ENCODE measurements around the gene HENMT1. TPM values are rescaled to one million over a fixed set of nuclear protein-coding genes. Genes with fewer than 3 reads are reported as not detected.

The HENMT1 gene
- total RNA-seq, 1 experiment from 2014 or later: 11.0 TPM

DNA sequence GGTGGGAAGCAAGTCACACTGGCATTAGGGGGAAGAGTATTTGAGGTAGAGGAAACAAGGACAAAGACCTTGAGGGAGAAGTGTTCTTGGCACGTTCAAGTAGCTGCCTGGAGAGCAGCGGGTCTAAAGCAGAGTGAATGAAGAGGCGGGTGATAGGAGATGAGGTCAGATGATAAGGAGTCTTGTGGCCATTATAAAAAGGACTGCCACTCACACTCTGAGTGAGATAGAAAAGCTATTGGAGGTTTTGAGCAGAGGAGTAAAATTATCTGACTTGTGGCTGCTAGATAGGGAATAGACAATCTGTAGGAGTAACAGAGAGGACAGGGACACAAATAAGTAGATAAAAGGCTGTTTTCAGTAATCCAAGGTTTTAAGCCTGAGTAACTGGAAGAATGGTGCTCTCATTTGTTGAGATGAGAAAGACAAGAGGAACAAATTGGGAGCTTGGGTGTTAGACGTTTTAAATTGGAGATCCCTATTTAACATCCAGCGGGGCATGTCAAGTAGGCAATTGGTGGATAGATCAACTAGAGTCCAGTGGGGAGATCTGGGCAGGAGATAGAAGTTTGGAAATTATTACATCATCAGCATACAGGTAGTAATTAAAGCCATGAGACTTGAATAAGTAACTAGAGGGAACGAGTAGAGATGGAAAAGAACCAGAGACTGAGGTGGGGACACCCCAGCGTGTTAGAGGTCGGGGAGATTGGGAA, 43.7 kb downstream of the HENMT1 start:
- no peak overlapping the region for H3K27ac ChIP-seq (ENCODE audit: low read depth, low read length, poor library complexity, severe bottlenecking)
- no peaks in the 10 kb centered on the region for H3K4me1 ChIP-seq (ENCODE audit: insufficient read depth, low read length, poor library complexity, severe bottlenecking)
- no peak for TF ChIP-seq CTCF (conservative IDR thresholded peaks at IDR 0.05; ENCODE audit: low read depth, low read length)
- TF ChIP-seq EZH2 (IDR thresholded peaks at IDR 0.05; ENCODE audit: borderline replicate concordance, low read depth, low read length, poor library complexity, severe bottlenecking): no peak
- CTCF ChIA-PET: no interaction called here
- no TSS peak for BruUV-seq (replicated peaks)
- H3K9me3 ChIP-seq (ENCODE audit: low read depth, low read length, poor library complexity, severe bottlenecking): no peaks in the 10 kb centered on the region
- no peak overlapping the region for H3K4me3 ChIP-seq (ENCODE audit: low read depth, low read length, poor library complexity, severe bottlenecking)
- POLR2A ChIA-PET (ENCODE audit: low non-redundant PET): no interaction called here
- H3K36me3 ChIP-seq (ENCODE audit: insufficient read depth, low read length, poor library complexity, severe bottlenecking): no peaks in the 10 kb centered on the region
- DNase-seq (ENCODE audit: low spot score): no peak
- intact Hi-C loops (cut with micrococcal nuclease; ENCODE audit: unreplicated experiment): no loop called here
- H3K27me3 ChIP-seq (replicated peaks; ENCODE audit: insufficient read depth, low read depth, low read length, poor library complexity): no peaks in the 10 kb centered on the region

DNA sequence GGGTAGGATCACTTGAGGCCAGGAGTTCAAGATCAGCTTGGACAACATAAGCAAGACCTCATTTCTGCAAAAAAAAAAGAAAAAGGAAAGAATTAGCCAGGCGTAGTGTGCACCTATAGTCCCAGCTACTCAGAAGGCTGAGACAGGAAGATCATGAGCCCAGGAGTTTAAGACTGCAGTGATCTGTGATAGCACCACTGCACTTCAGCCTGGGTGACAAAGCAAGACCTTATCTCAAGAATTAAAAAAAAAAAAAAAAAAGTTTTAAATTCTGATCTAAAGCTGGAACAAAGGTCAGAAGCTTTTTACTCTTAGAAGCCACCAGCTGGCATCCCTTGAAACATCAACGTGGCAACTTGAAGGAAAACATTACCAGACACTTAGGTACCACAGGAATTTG, 45.3 kb downstream of the HENMT1 start:
- Histone ChIP-seq H3K36me3 (ENCODE audit: insufficient read depth, low read length, poor library complexity, severe bottlenecking) (no peaks in the 10 kb centered on the region), H3K27me3 (replicated peaks; ENCODE audit: insufficient read depth, low read depth, low read length, poor library complexity) (no peaks in the 10 kb centered on the region), H3K9me3 (ENCODE audit: low read depth, low read length, poor library complexity, severe bottlenecking) (no peaks in the 10 kb centered on the region), H3K4me3 (ENCODE audit: low read depth, low read length, poor library complexity, severe bottlenecking) (no peak overlapping the region), H3K27ac (ENCODE audit: low read depth, low read length, poor library complexity, severe bottlenecking) (no peak overlapping the region), H3K4me1 (ENCODE audit: insufficient read depth, low read length, poor library complexity, severe bottlenecking) (no peaks in the 10 kb centered on the region)
- TF ChIP-seq EZH2 (IDR thresholded peaks at IDR 0.05; ENCODE audit: borderline replicate concordance, low read depth, low read length, poor library complexity, severe bottlenecking) (no peak), CTCF (conservative IDR thresholded peaks at IDR 0.05; ENCODE audit: low read depth, low read length) (no peak)
- ChIA-PET CTCF (no interaction called here), POLR2A (ENCODE audit: low non-redundant PET) (no interaction called here)
- DNase-seq (ENCODE audit: low spot score): no peak
- no TSS peak for BruUV-seq (replicated peaks)
- intact Hi-C loops (cut with micrococcal nuclease; ENCODE audit: unreplicated experiment): no loop called here

DNA sequence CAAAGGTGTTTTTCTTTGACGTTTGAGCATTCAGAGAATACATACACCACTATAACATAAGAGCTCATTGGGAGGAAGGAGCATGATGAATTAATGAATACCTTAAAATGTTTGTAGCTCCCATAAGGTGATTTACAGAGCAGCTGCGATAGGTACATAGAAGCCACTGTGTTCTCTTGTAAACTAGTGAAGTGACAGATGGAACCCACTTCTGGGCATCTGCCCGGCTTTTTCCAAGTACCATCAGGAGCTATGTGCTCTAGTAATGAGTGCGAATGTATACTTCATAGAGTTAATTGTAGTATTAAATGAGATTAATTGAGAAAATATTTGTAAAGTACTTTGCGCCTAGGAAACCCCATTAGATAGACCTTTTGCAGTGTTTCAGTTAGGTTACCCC, 48.4 kb downstream of the HENMT1 start:
- BruUV-seq (replicated peaks): no TSS peak
- no peak overlapping the region for H3K27ac ChIP-seq (ENCODE audit: low read depth, low read length, poor library complexity, severe bottlenecking)
- no peaks in the 10 kb centered on the region for H3K36me3 ChIP-seq (ENCODE audit: insufficient read depth, low read length, poor library complexity, severe bottlenecking)
- no peak overlapping the region for H3K4me3 ChIP-seq (ENCODE audit: low read depth, low read length, poor library complexity, severe bottlenecking)
- CTCF ChIA-PET: no interaction called here
- intact Hi-C loops (cut with micrococcal nuclease; ENCODE audit: unreplicated experiment): no loop called here
- H3K27me3 ChIP-seq (replicated peaks; ENCODE audit: insufficient read depth, low read depth, low read length, poor library complexity): no peaks in the 10 kb centered on the region
- POLR2A ChIA-PET (ENCODE audit: low non-redundant PET): interaction anchor here (0.7 kb wide), 1 partner anchor 70 kb away, joined by 3 read pairs; no protein-coding TSS in a partner anchor
- no peak for DNase-seq (ENCODE audit: low spot score)
- H3K4me1 ChIP-seq (ENCODE audit: insufficient read depth, low read length, poor library complexity, severe bottlenecking): peaks cover 12% of the 10 kb centered on the region
- no peaks in the 10 kb centered on the region for H3K9me3 ChIP-seq (ENCODE audit: low read depth, low read length, poor library complexity, severe bottlenecking)
- TF ChIP-seq CTCF (conservative IDR thresholded peaks at IDR 0.05; ENCODE audit: low read depth, low read length) (no peak), EZH2 (IDR thresholded peaks at IDR 0.05; ENCODE audit: borderline replicate concordance, low read depth, low read length, poor library complexity, severe bottlenecking) (no peak)
